Endothelial cell of umbilical vein (primary cell): Measurements from ENCODE around the gene BANF2. TPM values are rescaled to one million over a fixed set of nuclear protein-coding genes. Genes with fewer than 3 reads are reported as not detected.

Experiments used
- BruUV-seq: library from RNA; stranded (reverse); fragments of 400-500 nt; replicated peaks from 2 replicates; lab custom pipeline; 2021; lab: Mats Ljungman, UMichigan
- CTCF ChIA-PET: fragments of 300-600, 350-600 bp; sonication (Branson Sonifier 250); formaldehyde crosslinking; loops from one replicate; lab custom pipeline; 2021; ENCODE audit warnings: antibody characterized with exemption, inconsistent platforms; lab: Charles Lee
- POLR2A ChIA-PET: fragments of 300-600, 350-600 bp; sonication (Branson Sonifier 250); formaldehyde crosslinking; loops from one replicate; lab custom pipeline; 2021; ENCODE audit warnings: antibody characterized with exemption, inconsistent platforms; lab: Charles Lee
- DNase-seq: peaks from one replicate; pipeline ENCODE4 v3.0.0-alpha.2; 2011; ENCODE audit warnings: low read depth, low spot score
- FAIRE-seq: peaks from 2 replicates; lab custom pipeline; 2011; peaks lifted over from hg19 to GRCh38; lab: Jason Lieb, UNC
- H2AFZ ChIP-seq: 2 replicates; pipeline ENCODE4 v1.6.0; 2012; ENCODE audit warnings: low read depth, low read length, control low read depth, inconsistent platforms
- H3K27ac ChIP-seq: 2 replicates; pipeline ENCODE4 v1.5.1; 2011; ENCODE audit warnings: low read depth, mild to moderate bottlenecking, control low read depth, low read length, moderate library complexity; ENCODE audit not compliant: insufficient read depth
- H3K27me3 ChIP-seq, 2 experiments: 2 replicates each; pipeline versions ENCODE4 v1.6.0 to v1.6.1; 2011; ENCODE audit warnings: low read length in 2 of 2, mixed read lengths in 1 of 2; ENCODE audit not compliant: control insufficient read depth in 2 of 2, insufficient read depth in 2 of 2
- H3K36me3 ChIP-seq, 2 experiments: 2 replicates in 1 of 2; 3 replicates in 1 of 2; pipeline ENCODE4 v1.5.1; 2011; ENCODE audit warnings: low read length in 2 of 2, mild to moderate bottlenecking in 1 of 2, moderate library complexity in 1 of 2; ENCODE audit not compliant: control insufficient read depth in 2 of 2, insufficient read depth in 2 of 2; ENCODE audit errors: extremely low read depth in 1 of 2
- H3K4me1 ChIP-seq: 3 replicates; pipeline ENCODE4 v1.5.1; 2011; ENCODE audit warnings: mild to moderate bottlenecking, low read length; ENCODE audit not compliant: control insufficient read depth, insufficient read depth; ENCODE audit errors: extremely low read depth
- H3K4me2 ChIP-seq: 2 replicates; pipeline ENCODE4 v1.6.1; 2011; ENCODE audit warnings: low read length, control low read depth, mixed read lengths; ENCODE audit not compliant: insufficient read depth
- H3K4me3 ChIP-seq, 3 experiments: fragments of 200-600 bp in 1 of 3; sonication (generic), shearing (Covaris generic) in 1 of 3; replicated peaks in 1 of 3; 2 replicates each; pipeline ENCODE4 v1.5.1; 2011 to 2016; ENCODE audit warnings: control low read depth in 3 of 3, low read length in 3 of 3, mild to moderate bottlenecking in 2 of 3, inconsistent platforms in 1 of 3, low read depth in 1 of 3, moderate library complexity in 1 of 3; ENCODE audit not compliant: insufficient read depth in 1 of 3
- H3K79me2 ChIP-seq: 2 replicates; pipeline ENCODE4 v1.6.0; 2012; ENCODE audit warnings: low read length, inconsistent platforms; ENCODE audit not compliant: control insufficient read depth, insufficient read depth
- H3K9ac ChIP-seq: replicated peaks from 2 replicates; pipeline ENCODE3; 2011; ENCODE audit warnings: low read length, control low read depth; ENCODE audit not compliant: insufficient read depth; ENCODE audit errors: extremely low read depth
- H3K9me1 ChIP-seq: replicated peaks from 3 replicates; pipeline ENCODE4 v1.6.0; 2011; ENCODE audit warnings: mild to moderate bottlenecking, low read length; ENCODE audit not compliant: control insufficient read depth, insufficient read depth; ENCODE audit errors: extremely low read depth
- H3K9me3 ChIP-seq: replicated peaks from 2 replicates; pipeline ENCODE4 v1.5.1; 2012; ENCODE audit warnings: low read length, inconsistent platforms; ENCODE audit not compliant: control insufficient read depth, insufficient read depth
- H4K20me1 ChIP-seq: replicated peaks from 2 replicates; pipeline ENCODE3; 2011; ENCODE audit warnings: mild to moderate bottlenecking, low read length; ENCODE audit not compliant: control insufficient read depth, insufficient read depth; ENCODE audit errors: extremely low read depth
- EZH2 ChIP-seq: IDR thresholded peaks from 2 replicates; pipeline ENCODE4 v1.6.1; 2012; ENCODE audit warnings: borderline replicate concordance, low read depth, mild to moderate bottlenecking, moderate library complexity, low read length, inconsistent platforms; ENCODE audit not compliant: severe bottlenecking
- FOS ChIP-seq: IDR thresholded peaks from 2 replicates; pipeline ENCODE4 v1.6.1; 2011; ENCODE audit warnings: mild to moderate bottlenecking, low read length, moderate library complexity, borderline replicate concordance; ENCODE audit not compliant: insufficient read depth
- GATA2 ChIP-seq: IDR thresholded peaks from 2 replicates; pipeline ENCODE4 v1.7.0; 2011; ENCODE audit warnings: low read depth, mild to moderate bottlenecking, moderate library complexity, mixed read lengths, low read length; ENCODE audit not compliant: insufficient read length, insufficient read depth
- JUN ChIP-seq: IDR thresholded peaks from 2 replicates; pipeline ENCODE4 v1.6.1; 2011; ENCODE audit warnings: borderline replicate concordance, low read depth; ENCODE audit not compliant: insufficient read length, insufficient read depth
- MYC ChIP-seq: IDR thresholded peaks from one replicate; pipeline ENCODE4 v1.6.1; 2011; ENCODE audit warnings: mild to moderate bottlenecking, low read depth, low read length
- POLR2A ChIP-seq: IDR thresholded peaks from 2 replicates; pipeline ENCODE4 v1.6.1; 2012; ENCODE audit warnings: low read depth, mild to moderate bottlenecking, control low read depth, low read length
- POLR2AphosphoS5 ChIP-seq: IDR thresholded peaks from 2 replicates; pipeline ENCODE4 v1.6.1; 2012; ENCODE audit warnings: low read depth, mild to moderate bottlenecking, control low read depth, low read length, moderate library complexity; ENCODE audit not compliant: insufficient read depth
- dilution Hi-C: fragments of 300-500 bp; cut with MboI; formaldehyde crosslinking; loops from one replicate; pipeline ENCODE4 v1.15.0; 2019; ENCODE audit warnings: low sequenced_read_pairs; ENCODE audit not compliant: extremely low pct_ligation_motif_present
- intact Hi-C: fragments of 100-400 bp; cut with micrococcal nuclease; formaldehyde crosslinking; loops from one replicate; pipeline ENCODE4 v1.10.0; 2022
- polyA plus RNA-seq, 4 experiments: library from polyadenylated mRNA; depleted of rRNA in 3 of 4; stranded (reverse) in 3 of 4; unstranded in 1 of 4; fragments of >200 nt; gene quantifications; 2 replicates each; pipeline versions ENCODE4 v1.2.1 to v1.2.3, GENCODE V29; 2011 to 2012; ENCODE audit warnings: missing spikeins in 1 of 4
- total RNA-seq: library from RNA; stranded (reverse); gene quantifications from 2 replicates; pipeline ENCODE4 v1.2.3, GENCODE V29; 2021
- TF ChIP-seq, protein P1 (sequence below), 2 donors: IDR thresholded peaks; 1 replicate in 1 of 2; 2 replicates in 1 of 2; pipeline ENCODE4 v1.5.1; 2011; ENCODE audit warnings: low read length in 2 of 2, mild to moderate bottlenecking in 2 of 2, moderate library complexity in 2 of 2, control low read depth in 1 of 2, inconsistent platforms in 1 of 2, low read depth in 1 of 2; ENCODE audit not compliant: insufficient read depth in 1 of 2; ENCODE audit errors: extremely low read depth in 1 of 2
- TF ChIP-seq, protein P2 (sequence below): IDR thresholded peaks from 2 replicates; pipeline ENCODE4 v1.6.1; 2011; ENCODE audit not compliant: insufficient read depth, insufficient read length

The BANF2 gene
- total and polyA plus RNA-seq, 2 donors (not counting 3 experiments of a cell fraction or from before 2014, with no cell fraction given): not detected

DNA sequence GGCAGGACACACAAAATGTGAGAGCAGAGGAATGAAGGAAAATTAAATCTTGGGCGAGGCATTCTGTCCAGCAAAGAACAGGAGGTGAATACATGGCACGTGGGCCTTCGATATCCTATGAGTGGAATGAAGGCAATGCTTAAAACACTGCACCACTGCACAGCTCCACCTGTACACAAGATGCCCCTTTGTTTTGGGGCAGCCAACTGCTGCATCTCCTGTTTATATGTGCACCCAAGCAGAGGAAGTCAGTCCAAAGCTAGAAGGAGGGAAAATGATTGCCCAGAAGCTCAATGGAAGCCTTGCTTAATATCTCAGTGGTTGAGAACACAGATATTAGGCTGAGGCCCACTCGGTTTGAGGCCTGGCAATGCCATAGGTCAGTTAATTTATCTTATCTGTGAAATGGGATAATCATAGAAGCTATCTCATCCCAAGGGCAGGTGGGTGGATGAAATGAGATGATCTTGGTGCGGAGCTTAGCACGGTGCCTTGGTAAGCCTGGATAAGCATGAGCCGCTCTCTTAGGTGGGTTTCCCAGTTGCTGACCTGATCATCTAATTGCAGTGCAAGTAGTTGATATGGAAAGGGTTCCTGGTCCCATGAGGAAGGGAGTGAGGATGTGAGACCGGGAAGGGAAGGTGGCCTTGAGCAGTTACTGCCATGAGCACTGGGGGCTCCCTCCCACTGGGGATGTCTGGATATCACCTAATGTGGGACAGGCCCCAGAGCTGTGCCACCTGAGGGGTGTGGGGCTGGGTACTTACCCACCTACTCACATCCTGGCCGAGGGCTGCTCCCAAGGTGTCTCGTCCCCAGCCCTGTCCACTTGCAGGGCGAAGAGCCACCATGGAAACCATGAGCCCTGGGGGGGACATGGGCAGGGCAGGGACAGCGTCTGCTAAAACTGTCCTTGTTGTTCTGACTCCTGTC, 9.9 kb downstream of the BANF2 start:
- Histone ChIP-seq H3K4me2 (no peak overlapping the region), H3K27me3 (peaks cover 2% of the 10 kb centered on the region in 2 experiments), H3K79me2 (no peaks in the 10 kb centered on the region), H2AFZ (no peak overlapping the region), H3K36me3 (no peaks in the 10 kb centered on the region), H3K27ac (no peak overlapping the region), H3K9me1 (no peaks in the 10 kb centered on the region), H3K4me1 (no peaks in the 10 kb centered on the region), H3K9ac (no peak overlapping the region), H3K4me3 (no peak overlapping the region), H4K20me1 (no peaks in the 10 kb centered on the region), H3K9me3 (no peaks in the 10 kb centered on the region)
- FAIRE-seq (no peak), DNase-seq (no peak)
- dilution Hi-C loops: no loop called here
- TF ChIP-seq MYC: no peak
- TF ChIP-seq GATA2: no peak
- no peak for TF ChIP-seq POLR2A
- no peak for TF ChIP-seq EZH2
- no peak for TF ChIP-seq FOS
- no peak for TF ChIP-seq POLR2AphosphoS5
- TF ChIP-seq, protein P1, sequence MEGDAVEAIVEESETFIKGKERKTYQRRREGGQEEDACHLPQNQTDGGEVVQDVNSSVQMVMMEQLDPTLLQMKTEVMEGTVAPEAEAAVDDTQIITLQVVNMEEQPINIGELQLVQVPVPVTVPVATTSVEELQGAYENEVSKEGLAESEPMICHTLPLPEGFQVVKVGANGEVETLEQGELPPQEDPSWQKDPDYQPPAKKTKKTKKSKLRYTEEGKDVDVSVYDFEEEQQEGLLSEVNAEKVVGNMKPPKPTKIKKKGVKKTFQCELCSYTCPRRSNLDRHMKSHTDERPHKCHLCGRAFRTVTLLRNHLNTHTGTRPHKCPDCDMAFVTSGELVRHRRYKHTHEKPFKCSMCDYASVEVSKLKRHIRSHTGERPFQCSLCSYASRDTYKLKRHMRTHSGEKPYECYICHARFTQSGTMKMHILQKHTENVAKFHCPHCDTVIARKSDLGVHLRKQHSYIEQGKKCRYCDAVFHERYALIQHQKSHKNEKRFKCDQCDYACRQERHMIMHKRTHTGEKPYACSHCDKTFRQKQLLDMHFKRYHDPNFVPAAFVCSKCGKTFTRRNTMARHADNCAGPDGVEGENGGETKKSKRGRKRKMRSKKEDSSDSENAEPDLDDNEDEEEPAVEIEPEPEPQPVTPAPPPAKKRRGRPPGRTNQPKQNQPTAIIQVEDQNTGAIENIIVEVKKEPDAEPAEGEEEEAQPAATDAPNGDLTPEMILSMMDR (IDR thresholded peaks at IDR 0.05; ENCODE audit: extremely low read depth in 1 of 2, insufficient read depth in 1 of 2, low read depth in 1 of 2, low read length in 2 of 2): no peak
- no peak for TF ChIP-seq JUN
- TF ChIP-seq, protein P2, sequence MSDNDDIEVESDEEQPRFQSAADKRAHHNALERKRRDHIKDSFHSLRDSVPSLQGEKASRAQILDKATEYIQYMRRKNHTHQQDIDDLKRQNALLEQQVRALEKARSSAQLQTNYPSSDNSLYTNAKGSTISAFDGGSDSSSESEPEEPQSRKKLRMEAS: no peak
- intact Hi-C loops: no loop called here
- ChIA-PET CTCF (interaction anchor here (1.3 kb wide), 1 partner anchor 187 kb away, joined by 5 read pairs; no protein-coding TSS in a partner anchor), POLR2A (no interaction called here)
- no TSS peak for BruUV-seq
